T47D (cell line): Measurements from ENCODE around the gene NVL.
"Not testable (repeated sequence)": the region's sequence is repeated elsewhere in the genome, so short reads cannot be mapped to it uniquely, and the experiment has no call there.

Source experiments
- DNase-seq, 2 experiments: peaks; one replicate each; pipeline versions ENCODE4 v3.0.0 to v3.0.0-alpha.2; 2011 to 2012; ENCODE audit warnings: low read depth in 1 of 2, low spot score in 1 of 2
- JUND ChIP-seq: IDR thresholded peaks from 2 replicates; pipeline ENCODE4 v1.6.1; 2012; ENCODE audit warnings: low read depth
- in situ Hi-C: cut with HindIII; loops from 2 replicates; pipeline ENCODE4 v1.10.0; 2016; ENCODE audit warnings: low sequenced_read_pairs, low pct_unique_long_range_greater_than_20kb

The NVL gene

DNA sequence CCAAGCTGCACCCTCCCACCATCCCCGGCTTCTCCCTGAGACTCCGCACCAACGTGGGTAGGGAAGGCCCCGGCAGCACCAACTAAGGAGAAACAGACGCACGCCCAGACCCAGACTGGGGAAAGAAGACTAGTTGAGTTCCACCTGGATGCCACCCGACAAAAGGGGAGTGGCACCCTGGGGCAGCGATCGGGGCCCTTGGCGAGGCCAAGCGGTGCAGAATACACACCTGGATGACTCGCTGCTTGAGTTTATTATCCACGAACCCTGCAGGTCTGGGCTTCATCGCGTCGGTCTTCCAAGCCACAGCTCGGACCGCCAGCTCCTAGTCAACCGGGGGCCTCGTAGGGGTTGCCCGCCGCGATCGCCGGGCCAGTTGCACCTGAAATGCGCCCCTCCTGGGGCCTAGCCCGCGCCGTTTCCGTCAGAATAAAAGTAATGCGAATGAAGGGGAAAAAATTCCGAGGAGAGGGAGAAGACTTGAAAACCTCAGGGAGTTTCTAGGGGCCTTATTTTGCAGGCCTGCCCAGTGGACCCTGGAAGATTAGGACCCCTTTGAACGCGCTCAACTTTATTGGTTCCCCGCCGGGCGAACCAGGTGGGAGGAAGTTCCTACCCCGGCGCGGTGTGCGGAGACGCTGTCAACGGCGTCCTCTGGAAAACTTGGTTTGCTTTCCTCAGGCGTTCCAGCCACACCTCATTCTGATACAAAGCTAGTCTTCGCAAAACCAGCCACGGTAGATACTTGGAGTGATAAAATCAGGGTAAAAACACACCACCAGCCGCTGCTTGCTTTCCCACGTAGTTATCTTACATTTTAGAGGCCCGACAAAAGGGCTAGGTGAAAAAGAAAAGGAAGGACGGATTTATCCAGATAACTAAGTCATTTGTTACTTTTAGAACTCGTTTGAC, at the start of gene NVL:
NVL (minus strand) TSS at position 331 of the 912 bp plus-strand sequence; CDS start at position 286, 45 bp downstream.
- no peak for TF ChIP-seq JUND
- peak; percentile 80 to 96 for DNase-seq
- in situ Hi-C loops, result no loop called here

- DNase-seq, result no peak
- in situ Hi-C loops, result no loop called here
- no peak for TF ChIP-seq JUND
These were observed 49.1 kb upstream of the NVL start for GRCh38 chr1:224378855-224379631.

GRCh38 chr1:224377676-224378006, 47.7 kb upstream of the NVL start:
- no peak for DNase-seq
- in situ Hi-C loops, result no loop called here
- TF ChIP-seq JUND, result no peak

DNA sequence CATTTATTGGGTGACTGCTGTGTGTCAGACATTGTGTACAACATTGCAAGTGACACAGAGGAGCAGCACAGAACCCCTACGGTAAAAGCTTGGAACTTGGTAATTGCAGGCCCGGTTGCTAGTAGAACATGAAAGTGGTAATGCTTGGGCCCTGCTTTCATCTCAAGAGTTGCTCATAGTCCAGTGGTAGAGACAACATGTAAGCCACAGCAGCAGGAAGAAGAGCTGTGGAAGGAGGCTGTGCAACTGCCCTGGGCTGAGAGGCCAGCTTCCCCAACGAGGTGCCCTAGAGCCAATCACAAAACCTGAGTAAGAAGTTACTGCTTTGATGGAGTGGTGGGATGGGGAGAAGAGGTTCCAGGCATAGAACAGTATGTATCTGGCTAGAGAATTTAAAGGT, 45.1 kb upstream of the NVL start:
- in situ Hi-C loops, result no loop called here
- no peak for TF ChIP-seq JUND
- DNase-seq, result no peak

- no peak for DNase-seq
- no peak for TF ChIP-seq JUND
- in situ Hi-C loops, result no loop called here
These were observed 43.1 kb upstream of the NVL start for GRCh38 chr1:224373008-224373590.

- in situ Hi-C loops, result no loop called here
- DNase-seq, result no peak
- TF ChIP-seq JUND, result no peak
These were observed 38.4 kb upstream of the NVL start for GRCh38 chr1:224368409-224368808.

GRCh38 chr1:224359207-224359606, 29.2 kb upstream of the NVL start:
- TF ChIP-seq JUND, result no peak
- in situ Hi-C loops, result no loop called here
- no peak for DNase-seq

DNA sequence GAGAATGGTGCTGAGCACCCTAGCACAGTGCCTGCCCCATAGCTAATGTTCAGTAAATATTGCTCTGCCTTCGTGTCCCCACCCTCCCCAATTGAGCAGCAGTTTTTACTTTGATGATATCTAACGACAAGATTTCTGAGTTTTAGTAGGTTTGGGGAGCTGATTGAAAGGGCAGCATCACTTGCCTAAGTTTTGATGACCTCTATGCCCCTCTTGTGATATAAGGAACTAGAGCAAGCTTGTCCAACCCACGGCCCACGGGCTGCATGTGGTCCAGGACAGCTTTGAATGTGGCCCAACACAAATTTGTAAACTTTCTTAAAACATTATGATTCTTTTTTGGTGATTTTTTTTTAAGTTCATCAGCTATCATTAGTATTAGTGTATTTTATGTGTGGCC, 28.3 kb upstream of the NVL start:
- no peak for TF ChIP-seq JUND
- in situ Hi-C loops, result no loop called here
- DNase-seq, result no peak

GRCh38 chr1:224357626-224358124, 27.7 kb upstream of the NVL start:
- in situ Hi-C loops, result no loop called here
- peak in 1 of 2 experiments; percentile 41 for DNase-seq
- no peak for TF ChIP-seq JUND

GRCh38 chr1:224356685-224357625, 27.0 kb upstream of the NVL start, which contains the start of gene CNIH4:
CNIH4 (plus strand) TSS chr1:224356879; CDS start chr1:224356925, 46 bp downstream.
- DNase-seq, result peak; percentile 95 to 97
- TF ChIP-seq JUND, result no peak
- in situ Hi-C loops, result no loop called here

DNA sequence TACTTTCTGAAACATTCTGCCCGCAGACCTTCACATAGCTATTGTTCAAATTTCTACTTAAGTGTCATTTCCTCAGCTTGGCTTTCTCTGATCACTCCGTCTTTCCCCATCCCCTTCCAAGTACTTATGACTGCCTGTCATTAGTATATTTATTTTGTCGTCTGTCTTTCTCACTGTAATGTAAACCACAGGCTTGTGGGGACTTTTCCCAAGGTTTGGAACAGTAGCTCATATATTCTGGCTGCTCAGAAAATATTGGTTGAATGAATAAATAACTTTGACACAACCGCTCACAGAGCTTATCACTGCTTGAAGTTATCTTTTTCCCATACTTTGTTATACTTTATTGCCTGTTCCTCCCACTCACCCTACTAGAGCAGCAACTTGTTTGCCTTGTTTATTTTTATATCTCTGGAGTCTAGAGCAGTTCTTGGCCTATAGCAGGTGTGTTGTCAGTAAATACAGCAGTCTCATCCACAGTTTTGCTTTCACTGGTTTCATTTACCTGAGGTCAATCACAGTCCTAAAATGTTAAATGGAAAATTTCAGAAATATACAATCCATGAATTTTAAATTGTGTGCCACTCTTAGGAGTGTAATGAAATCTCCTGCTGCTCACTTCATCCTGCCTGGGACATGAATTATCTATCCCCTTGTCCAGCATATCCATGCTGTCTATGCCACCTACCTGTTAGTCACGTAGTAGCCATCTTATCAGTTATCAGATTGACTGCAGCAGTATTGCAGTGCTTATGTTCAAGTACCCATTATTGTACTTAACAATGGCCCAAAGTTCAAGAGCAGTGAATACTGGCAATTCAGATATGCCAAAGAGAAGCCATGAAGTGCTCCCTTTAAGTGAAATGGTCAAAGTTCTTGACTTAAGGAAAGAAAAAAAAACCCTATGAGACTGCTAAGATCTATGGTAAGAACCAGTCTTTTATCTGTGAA, 24.3 kb upstream of the NVL start:
- DNase-seq, result no peak
- TF ChIP-seq JUND, result no peak
- in situ Hi-C loops, result no loop called here

DNA sequence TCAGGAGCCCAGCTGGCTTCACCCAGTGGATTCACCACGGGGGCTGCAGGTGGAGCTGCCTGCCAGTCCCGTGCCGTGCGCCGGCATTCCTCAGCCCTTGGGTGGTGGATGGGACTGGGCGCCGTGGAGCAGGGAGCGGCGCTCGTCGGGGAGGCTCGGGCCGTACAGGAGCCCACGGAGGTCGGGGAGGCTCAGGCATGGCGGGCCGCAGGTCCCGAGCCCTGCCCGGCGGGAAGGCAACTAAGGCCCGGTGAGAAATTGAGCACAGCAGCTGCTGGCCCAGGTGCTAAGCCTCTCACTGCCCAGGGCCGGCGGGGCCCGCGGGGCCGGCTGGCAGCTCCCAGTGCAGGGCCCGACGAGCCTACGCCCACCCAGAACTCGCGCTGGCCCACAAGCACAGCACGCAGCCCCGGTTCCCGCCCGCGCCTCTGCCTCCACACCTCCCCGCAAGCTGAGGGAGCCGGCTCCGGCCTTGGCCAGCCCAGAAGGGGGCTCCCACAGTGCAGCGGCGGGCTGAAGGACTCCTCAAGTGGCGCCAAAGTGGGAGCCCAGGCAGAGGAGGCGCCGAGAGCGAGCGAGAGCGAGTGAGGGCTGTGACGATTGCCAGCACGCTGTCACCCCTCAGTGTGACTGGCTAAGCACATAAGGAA, 22.6 kb upstream of the NVL start:
- in situ Hi-C loops, DNase-seq: not testable (repeated sequence)

GRCh38 chr1:224349716-224350115, 19.7 kb upstream of the NVL start:
- in situ Hi-C loops, DNase-seq: not testable (repeated sequence)
